ENCODE data around the gene PCSK2.

Gene PCSK2

DNA sequence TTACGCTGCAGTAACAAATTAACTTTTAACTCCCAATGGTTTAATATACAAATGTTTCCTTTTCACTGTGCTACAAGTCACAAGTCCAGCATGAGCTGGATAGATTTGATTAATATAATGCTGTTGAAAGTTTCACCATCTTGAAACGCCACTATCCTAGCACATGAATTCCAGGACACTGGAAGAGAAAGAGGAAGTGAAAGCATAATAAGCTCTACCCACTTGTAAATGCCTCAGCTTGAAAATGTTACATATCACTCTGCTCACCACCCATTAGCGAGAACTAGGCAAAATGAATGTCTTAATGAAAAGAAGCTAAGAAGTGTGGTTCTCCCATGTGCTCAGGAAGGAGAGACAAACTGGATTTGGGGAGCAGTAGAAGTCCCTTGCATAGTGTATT, 46.9 kb downstream of the PCSK2 start:
- DNase-seq = no peak

DNA sequence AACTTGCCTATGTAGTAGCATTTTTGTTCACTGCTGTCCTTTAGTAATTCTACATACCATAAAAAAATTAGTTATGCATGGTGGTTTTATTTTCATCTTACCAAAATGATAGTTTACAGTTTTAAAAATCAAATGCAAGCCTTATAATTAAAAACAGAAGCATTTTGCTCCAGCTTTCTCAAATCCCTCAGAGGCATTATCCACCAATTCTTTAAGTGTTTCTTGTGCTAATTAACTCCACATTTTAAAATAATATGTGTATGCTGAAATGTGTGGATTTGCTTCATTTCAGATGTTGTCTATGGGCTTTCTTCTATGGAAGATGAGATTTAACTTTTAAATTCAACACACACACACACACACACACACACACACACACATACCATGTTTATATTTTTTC, 49.3 kb downstream of the PCSK2 start:
- no peak for DNase-seq

DNA sequence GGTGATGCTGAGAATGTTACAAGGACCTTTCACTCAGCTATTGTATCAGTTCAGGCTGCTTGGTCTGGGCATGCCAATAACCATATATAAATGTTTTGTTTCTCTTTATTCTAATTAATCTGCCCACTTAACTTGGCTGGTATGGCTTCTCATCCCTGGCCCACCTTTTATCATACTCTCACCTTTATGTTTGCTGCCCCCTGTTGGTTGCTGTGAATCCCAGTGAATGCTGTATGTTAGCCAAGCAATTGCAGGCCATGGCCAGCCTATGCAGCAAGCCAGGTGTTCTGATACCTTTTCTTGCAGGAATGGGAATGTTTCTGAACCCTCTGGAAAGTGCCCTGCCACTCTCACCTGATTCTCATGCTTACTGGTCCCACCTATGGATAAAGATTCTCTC, 54.6 kb downstream of the PCSK2 start:
- no peak for DNase-seq

DNA sequence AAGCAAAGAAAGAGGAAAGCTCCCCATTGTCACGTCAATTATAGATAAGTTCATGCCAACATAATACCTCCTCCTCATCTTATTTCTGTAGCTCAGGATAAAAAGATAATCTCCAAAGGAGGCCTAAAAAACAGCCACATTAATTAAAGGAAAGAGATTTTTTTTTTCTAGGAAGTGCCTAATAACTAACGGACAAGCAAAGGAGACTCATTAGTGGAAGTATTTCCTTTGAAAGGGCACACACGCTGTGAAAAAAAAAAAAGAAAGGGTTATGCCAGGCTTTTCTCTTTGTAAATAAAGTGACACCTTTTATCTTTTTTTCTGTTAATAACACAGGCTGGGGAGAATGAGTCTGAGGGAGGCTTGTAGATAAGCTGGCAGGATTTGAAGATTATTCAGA, 55.7 kb downstream of the PCSK2 start:
- DNase-seq = no peak

DNA sequence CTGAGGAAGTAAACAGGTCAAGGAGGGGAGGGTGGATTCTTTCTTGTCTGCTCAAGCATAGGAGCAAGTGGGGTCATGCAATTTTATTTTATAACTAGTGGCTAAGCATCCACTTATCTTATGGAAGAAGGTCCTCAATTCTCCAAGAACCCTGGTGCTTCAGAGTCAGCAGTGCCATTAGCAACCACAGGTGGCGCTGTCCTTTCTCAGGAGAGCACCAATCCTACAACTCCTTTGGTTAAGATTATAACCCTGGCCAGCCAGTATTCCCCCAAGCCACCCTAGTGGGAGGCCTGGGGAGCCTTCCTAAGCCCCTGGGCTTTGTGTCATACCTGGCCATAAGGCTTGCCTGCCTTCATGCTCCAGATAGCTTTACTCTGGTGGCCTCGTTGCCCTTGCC, 60.7 kb downstream of the PCSK2 start:
- no peak for DNase-seq

DNA sequence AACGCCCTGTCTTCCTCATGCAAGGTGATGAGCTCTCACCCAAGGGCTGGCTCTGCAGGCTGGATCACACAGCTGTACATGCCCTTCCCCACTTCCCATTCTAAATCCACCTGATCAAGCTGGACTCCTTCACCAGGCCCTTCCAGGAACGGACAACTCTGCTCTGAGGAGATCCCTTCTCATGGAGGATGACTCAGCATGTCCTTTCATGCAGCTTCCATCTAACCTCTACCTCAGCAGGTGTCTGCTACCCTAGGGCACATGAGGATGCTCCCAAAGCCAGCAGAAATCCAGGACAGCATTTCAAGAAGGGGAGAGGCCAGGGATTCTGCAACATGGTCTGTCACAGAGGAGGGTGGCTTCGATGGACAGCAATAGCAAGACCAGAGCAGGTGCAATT, 61.2 kb downstream of the PCSK2 start:
- DNase-seq = no peak

DNA sequence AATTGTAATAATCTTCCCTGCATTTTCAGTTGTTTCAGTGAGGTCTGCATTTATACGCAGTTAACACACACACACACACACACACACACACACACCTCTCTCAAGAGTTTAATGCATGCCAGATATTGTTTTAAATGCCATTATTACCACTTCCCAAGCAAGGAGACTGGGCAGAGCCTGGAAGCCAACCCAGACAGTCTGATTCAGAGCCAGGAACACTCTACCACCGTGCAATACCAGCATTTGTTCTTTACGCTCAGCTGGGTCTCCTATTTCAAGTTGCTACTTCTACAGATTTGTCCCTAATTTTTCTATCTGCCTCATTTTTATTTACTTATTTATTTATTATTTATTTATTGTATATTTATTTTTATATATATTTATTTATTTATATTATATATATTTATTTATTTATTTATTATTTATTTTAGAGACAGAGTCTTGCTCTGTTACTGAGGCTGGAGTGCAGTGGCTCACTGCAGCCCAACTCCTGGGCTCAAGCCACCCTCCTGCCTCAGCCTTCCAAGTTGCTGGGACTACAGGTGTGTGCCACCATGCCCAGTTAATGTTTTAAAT, 68.4 kb downstream of the PCSK2 start:
- no peak for DNase-seq

DNA sequence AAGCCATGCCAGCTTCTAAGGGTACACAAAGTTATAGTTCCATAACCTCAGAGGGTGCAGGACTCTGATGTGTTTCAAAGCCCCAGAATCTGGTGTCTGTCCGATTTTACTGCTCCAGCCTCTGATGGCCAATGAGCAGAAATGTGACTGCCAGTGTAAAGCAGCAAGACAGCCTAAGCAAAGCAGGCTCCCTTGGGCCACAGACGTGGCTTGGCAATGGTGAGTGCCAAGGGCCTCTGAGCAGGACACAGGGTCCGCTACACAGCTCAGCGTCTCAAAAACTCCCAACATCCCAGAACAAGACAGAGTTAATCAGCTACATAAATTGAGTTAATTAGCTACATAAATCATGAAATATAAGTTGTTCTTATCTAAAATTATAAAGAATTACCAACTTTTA, 69.2 kb downstream of the PCSK2 start:
- DNase-seq = no peak

DNA sequence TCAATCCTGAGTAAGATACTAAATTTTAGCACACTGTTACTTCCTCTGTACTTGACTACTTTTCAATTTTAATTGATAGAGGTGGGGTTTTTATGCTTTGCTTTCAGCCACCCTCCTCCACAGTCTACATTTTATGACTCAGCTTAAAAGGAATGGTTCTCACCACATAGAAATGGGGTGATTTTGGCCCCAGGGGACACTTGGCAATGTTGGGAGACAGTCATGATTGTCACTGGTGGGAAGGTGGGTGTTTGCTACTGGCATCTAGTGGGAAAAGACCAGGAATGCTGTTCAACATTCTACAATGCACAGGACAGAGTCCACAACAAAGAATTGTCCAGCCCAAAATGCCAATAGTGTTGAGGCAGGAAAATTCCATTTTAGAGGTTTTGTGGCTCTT, 71.3 kb downstream of the PCSK2 start:
- DNase-seq = no peak

DNA sequence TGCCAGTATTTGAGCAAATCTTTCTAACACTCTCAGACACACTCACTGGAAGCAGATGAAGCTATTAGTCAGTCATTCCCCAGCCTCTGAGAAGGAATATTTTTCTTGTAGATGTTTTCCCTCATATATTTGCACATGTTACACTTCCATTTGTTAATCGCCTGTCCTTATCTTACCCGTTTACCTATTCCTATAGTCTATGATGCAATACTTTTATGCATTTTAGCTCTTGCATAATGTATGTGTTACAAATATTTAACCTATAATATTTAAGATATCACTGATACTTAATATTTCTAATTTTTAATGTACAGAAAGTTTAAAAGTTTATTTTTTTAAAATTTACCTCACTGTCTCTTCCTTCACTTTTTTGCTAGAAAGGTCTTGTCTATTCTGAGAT, 71.9 kb downstream of the PCSK2 start:
- no peak for DNase-seq

DNA sequence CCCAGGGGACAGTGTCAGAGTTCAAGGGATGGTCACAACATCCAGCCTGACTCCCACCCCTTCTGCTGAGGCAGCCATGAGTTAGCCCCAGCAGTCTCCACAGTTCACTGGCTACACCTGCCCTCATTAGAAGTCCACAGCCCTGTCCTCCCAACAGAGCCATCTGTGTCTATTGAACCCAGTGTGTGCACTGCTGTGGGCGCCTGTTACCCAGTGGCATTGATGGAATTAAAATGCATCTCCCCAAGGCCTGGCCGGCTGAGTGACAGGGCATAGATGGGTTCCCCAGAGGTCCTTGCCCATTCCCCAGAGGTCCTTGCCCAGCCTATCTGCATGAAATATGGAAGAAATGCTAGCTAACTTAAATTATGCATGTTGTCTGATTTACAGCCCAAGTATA, 73.3 kb downstream of the PCSK2 start:
- no peak for DNase-seq

DNA sequence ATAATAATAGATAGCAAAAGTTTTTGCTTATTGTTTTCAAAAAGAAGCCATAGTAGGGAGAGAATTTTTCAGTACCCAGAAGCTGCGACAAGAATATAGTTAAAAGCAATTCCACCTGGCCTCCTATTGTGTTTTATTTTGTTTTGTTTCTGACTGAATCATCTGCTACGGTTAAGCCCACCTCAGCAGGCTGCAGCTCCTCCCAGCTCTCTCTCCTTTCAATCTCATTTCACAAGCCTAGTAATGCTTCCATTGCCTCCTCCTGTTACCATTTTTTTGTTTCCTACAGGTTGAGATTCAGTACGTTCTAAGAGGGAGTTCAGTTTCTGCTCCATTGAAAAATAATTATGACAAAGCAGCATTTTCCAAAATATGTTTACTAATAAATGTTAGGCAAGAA, 77.9 kb downstream of the PCSK2 start:
- no peak for DNase-seq

DNA sequence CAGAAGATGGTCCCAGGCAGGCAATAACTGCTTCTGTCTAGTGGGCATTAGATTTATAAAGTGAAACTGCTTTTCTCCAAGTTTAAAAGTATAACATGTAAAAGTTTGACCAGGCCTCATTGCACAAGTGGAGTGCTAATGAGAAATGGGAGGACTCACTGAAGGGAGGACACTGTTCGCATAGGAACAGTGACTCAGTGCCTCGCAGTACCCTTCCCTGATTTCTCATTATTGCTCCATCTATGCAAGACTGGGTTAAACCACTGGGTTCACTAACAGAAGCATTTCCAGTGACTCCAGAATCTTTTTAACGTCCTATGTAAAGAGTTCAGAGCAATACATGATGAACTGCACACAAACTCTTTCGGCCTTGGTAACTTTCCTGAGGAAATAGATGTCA, 79.6 kb downstream of the PCSK2 start:
- no peak for DNase-seq

DNA sequence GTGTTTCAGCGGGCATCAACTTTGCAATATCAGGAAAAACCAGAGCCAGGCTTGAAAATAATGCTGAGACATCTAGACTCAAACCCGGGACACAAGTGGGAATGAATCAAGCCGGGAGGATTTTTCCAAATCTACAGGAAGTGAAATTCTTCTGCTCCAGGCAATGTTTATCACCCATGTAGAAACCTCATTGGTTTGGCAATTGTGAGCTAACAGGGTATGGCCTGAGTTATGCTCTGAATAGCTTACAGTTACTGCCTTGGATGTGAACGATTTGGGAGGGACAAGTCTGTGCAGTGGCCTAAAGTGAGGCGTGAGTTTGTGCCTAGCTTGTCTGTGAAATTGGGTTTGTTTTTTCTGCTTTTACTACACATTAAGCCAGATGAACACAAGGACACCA, 87.4 kb downstream of the PCSK2 start:
- no peak for DNase-seq

DNA sequence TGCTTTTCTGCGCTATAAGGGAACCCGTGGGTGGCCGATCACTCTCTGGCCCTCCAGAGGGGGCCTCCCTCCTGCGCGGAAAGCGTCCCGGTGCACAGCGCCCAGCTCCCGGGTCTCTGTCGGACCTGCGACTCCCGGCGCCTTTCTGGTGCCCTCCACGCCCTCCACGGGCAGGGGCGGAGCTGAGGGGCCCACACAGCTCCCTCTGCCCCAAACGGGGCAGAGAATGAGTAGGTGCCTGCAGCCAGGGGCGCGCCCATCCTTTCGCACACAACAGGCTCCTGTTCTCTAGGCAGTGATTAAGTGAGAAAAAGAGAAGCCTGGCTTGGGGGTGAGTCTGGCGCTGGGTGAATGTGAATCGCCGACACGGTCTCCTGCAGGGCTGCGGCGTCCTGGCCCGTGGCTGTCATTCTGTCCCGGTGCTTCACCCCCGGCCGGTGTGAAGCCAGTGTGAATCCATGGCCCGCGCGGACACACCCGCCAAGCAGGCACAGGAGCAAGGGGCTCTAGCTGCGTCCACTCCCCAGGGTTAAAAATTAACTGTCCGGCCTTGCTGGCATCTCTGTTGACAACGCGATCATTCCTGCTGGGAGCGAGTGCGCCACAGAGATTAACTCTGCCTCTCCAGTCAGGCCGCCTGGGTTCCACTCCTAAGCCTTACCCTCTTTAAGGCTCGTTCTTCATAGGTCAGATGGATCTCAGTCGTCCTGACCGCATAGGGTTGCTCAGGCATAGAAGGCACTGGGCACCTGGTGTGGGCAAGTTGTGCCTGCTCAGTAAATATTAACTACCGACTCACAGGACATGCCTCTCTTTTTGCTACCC, 88.8 kb downstream of the PCSK2 start:
- no peak for DNase-seq

DNA sequence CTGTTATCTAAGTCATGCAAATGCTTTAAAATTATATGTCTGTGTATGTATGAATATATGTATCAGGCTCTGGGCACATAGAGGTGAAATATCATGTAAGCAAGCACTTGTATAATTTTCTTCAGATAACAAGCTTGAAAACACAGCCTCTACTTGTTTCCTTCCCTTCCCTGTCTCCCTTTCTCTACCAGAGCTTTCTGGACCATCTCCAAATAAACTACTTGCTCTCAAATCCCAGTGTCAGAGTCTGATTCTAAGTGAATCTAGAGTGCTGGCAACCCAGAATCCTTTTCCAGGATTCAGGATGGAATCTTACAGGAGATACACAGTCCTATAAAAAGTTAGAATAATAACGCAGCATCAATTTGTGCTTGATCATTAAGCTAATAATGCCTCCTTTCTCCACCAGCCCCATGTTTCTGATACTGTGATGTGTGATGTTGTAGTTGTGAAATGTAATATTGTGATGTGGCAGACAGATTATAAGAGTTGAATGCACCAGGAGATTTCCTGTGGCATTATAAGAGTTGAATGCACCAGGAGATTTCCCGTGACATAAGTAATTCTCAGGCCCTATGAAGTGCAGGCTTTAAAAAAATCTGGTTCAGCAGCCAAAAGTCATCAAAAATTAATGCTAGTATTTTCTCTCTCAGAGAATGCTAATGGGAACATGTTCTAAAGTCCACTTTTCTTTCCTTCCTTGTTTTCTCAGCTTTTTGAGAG, 89.6 kb downstream of the PCSK2 start:
- no peak for DNase-seq

DNA sequence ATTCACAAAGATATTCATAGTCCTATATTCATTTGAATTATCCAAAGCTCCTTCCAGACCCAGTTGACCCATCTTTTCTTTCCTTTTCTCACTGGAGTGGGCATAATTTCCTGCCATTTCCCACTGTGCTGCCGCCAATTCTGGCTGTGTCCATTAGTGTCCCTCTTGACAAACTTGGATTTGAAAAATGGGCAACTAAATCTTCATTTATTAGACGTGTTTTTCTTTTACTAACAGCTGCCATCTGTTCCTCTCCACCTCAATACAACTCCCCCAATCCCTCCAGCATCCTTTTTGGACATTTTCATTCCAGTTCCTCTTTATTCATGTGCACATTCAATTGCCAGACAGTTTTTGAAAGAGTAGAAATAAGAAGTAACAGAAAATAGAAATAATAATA, 90.5 kb downstream of the PCSK2 start:
- DNase-seq = no peak

DNA sequence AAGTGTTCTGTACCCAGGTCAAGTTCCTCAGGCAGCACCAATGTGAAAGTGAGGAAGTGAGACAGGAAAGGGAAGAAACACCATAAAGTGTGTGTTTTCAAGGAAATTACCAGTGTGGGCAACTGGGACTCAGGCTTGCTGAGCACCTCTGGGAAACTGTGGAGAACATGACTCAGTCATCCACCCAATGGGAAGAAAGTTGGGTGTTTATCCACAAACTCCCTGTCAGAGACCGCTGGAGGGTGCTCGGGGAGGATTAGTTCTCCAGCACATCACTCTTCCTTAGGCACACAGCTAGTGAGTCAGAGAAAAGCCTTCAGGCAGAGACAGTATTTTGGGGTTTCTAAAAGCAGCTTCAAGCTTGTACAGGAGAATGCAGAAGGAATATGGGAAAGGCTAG, 93.6 kb downstream of the PCSK2 start:
- DNase-seq = no peak

DNA sequence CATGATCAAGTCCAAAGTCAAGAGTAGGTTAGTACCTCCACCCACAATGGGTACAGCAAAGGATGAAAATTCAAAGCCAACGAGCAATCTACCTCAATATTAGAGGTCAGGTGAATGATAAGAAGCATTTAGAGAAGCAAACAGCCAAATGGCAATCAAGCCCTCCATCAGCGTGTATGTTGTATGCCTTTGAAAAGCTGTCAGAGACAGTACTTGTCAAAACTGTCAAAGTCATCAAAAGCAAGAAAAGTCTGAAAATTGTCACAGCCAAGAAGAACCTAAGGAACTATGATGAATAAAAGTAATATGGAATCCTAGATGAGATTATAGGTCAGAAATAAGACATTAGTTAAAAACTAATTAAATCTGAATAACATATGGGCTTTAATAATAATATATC, 99.3 kb downstream of the PCSK2 start:
- no peak for DNase-seq

DNA sequence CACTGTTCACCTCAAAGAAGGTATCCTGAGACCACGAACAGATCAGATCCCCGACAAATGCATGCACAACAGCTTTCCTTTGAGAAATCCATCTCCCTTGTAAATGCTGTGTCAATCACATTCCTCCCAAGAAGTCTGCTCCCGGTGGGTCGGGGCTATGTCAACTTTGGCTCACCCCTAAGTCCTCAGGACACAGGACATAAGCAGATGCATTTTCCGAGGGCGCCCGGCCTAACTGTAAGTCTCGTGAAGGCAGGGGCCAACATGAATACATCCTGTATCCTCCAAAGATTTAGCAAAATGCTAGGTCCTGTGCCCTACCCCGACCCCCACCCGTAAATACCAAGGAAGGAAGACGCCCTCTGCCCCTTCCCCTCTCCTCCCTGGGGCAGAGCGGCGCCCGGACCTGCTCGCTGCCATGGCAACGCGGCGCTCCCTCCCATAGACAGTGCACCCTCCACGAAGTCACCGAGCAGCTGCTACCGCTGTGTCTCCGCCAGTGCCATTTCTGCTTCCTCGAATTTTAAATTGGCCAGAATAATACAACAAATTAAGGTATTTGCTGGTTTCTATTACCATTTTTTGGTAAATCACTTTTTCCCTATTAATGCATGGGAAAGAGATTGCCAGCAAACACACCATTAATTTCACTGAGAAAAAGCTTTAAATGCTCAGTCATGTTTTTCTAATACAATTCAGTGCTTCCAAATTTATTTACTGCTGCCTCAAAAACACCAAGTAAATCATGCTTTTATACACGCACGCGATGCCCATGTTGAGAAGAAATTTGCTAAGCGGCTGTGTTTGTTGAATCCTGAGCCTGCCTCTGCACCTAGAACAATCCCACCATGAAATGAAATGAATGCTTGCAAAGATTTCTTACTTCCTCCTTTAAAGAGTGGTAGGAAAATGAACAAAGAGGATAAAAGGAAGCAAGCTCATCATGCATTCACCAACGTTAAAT, 100.6 kb downstream of the PCSK2 start:
- no peak for DNase-seq

DNA sequence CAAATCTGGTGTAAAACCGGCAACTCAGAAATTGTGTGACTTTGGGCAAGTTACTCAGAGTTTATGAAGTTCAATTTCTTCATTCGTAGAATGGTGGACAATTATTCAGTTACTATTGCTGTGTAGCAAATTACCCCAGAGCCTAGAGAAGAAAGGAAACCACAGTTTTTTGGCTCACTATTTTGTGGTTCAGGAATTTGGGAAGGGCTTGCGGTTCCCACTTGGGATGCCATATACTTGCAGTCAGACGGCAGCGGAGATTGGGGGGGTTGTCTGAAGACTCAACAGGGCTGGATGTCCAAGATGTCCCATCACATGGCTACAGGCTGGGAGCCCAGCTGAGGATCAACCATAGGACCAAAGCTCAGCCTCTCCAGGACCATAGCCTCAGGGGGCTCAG, 108.1 kb downstream of the PCSK2 start:
- no peak for DNase-seq

DNA sequence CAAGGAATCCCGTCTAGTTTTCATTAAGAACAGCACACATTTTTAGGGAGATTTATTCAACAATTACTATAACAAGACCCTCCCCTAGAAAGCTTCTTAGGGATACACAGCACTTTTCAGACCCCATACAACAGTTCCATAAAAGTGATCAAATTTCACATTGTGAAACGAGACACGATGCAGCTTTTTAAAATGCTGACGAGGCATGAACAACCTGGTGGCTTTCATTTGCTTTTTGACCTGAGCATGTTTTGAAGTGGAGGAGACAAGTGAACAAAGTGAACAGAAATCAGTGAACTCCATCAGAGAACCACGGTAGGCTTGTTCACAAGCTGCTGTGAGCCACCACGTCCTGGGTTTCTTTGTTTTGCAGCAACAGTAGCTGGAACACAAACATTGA, 112.2 kb downstream of the PCSK2 start:
- no peak for DNase-seq

DNA sequence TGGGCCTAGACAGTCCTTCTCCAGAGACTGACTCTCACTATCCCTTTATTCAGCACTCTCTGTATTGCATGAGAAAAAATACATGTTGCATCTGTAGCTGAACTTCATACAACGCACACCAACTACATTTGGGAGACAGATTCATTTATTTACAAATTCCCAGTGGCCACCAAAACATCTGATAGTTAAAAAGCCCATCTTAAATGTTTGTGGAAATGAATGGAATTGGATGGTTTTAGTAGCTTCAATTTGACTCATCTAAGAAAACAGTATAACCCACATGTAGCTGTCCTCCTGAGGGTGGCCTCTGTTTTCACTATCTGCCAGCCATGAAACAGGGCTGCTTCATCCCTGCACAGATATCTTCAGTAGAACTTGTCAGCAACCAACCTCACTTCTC, 116.3 kb downstream of the PCSK2 start:
- DNase-seq = no peak
